HG03097 (cell line): ENCODE results near the gene CNTNAP1.
"Not testable (repeated sequence)": the region's sequence is repeated elsewhere in the genome, so short reads cannot be mapped to it uniquely, and the experiment has no call there.

Experiments
- ATAC-seq: cut with Tn5 transposase; IDR thresholded peaks from one replicate; pipeline ENCODE4 v1.9.1; 2021; ENCODE audit not compliant: unreplicated experiment, low FRiP score

CNTNAP1 gene

DNA sequence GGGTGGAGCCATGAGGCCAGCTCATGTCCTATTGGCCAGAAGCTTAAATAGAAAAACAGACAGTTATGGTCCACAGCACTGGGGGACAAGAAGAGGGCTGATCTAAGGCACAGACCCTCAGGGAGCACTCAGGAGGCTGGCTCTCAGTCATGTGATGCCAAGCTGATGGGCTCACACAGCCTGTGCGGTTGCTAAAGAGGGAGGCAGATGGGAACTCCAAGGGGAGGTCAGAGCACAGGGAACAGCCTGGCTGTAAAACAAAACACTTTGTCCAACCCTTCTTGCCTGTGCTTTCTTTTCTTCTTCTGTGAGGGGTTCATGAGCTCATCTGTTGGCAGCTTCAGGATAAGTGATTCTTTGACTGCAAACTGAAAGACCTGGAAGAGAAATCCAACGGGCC, 27.2 kb downstream of the CNTNAP1 start:
- no peak for ATAC-seq

DNA sequence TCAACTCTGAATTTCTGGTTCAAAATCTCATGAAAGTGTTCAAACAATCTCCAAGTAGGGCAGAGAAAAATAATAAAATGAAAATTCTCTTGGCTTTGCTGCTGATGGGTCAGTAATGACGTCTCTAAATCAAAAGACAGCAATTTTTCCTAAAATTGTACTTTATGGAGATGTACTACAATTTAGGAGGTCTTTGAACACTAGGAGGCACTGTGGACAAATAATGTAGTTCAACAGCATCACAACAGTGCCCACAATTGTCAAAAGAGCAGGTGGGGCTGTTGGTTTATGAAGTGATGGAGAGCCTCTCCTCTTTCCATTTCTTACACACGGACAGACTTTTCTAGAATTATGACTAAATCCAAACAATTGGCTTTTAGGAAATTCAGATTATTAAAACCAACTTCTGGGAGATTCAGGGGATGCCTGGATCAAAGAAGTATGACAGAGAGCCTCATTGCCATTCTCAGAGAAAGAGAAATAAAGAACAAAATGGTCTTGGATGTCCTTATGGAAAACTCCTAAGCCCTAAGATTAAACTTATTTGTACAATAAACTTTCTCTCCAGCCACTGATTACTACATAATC, 38.8 kb downstream of the CNTNAP1 start:
- ATAC-seq = no peak

DNA sequence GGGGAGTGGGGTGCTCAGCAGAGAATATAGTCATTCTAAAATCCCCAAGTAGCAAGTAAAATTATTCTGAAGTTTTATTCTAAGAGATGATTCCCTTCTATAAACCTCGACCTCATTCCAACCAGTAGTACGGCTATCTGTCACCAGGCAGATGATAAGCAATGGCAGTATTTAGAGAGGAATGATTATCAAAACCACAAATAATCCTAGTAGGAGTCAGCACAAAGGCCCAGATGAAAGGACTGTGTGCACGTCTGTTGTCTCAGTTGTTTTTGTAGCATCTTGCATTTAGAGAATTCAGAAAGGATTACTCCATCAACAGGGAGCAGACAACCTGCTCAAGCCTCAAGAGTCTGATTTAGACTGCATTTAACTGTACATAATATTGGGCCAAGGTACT, 41.3 kb downstream of the CNTNAP1 start:
- ATAC-seq = no peak

DNA sequence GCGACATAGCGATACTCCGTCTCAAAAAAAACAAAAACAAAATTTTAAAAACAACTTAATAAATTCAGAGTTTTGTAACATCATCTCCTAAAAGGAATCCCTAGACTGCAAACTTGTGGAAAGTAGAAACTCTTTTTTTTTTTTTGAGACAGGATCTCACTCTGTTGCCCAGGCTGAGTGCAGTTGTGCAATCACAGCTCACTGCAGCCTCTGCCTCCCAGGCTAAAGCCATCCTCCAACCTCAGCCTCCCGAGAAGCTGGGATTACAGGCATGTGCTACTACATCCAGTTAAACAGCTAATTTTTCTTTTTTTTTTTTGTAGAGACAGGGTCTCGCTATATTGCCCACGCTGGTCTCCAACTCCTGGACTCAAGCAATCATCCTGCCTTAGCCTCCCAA, 42.8 kb downstream of the CNTNAP1 start:
- no peak for ATAC-seq

DNA sequence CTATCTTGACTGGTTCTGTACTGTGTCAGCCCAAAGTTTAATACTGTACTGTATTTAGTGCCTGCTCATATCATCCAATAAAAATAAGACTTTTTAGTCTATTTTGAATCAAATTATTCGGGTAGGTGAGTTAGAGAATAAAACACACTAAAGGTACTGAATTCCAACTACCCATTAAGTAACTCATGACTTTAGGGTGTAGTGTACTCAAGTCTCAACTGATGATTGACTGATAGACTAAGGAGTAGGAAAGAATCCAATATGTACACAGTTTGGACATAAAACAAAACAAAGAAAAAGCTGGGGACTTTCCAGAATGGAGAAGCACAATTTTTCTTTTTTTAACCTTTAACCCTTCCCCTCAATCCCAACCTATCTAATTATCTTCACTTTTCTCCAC, 58.4 kb downstream of the CNTNAP1 start:
- ATAC-seq = no peak

DNA sequence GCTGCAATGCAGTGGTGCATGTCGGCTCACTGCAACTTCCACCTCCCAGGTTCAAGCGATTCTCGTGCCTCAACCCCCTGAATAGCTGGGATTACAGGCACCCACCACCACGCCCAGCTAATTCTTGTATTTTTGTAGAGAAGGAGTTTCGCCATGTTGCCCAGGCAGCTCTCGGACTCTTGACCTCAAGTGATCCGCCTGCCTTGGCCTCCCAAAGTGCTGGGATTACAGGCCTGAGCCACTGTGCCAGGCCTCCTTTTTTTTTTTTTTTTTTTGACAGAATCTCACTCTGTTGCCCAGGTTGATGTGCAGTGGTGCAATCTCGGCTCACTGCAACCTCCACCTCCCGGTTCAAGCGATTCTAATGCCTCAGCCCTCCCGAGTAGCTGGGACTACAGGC, 60.6 kb downstream of the CNTNAP1 start:
- not testable (repeated sequence) for ATAC-seq

DNA sequence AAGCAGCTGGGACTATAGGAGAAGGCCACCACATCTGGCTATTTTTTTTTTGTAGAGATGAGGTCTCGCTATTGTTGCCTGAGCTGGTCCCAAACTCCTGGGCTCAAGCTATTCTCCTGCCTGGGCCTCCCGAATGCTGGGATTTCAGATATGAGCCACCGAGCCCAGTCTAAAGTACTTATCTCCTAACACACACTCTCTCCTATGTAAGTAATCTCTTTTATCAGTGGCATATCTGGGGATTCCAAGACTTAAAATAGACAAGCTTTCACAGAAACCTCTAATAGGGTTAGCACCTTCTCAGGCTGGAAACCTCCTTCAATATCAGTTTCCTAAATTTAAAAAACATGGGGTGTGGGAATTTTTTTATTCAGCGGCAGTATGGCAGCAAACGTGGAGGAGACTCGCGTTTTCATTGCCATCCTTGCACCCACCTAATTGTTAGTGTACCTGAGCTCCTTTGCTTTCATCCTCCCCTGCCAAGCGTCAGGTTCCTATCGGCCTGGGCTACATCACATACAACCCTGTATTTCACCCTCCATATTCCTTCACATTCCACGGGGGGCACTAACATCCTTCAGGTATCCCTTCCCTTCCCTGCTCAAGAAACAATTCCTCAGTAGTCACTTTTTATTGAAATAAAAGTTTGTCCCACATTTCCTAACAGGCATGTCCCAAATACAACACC, 61.4 kb downstream of the CNTNAP1 start:
- no peak for ATAC-seq

DNA sequence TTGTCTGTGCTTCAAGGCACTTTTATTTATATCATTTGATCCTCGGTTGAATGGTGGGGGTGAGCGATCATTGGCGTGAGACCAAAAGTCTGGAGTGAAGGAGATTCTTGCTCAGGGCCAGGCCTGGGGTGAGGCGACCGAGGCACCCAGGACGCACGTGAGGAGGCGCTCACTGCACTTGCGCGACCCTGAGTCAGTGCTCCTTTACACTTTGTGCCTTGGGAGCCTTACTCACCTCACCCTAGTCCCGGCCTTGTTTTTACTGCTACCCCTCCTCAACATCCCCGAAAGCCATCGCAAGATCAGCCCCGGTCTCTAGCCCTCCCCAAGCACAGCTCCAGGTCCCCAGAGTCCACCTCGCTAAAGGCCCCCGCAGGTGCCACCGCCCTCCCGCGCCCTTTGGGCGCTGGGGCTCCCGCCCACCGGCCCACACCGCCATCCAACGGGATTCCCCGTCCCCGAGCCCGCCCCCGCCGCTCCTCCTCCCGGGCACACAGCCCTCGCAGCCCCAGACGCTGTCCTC, 62.0 kb downstream of the CNTNAP1 start:
- ATAC-seq = peak; percentile 44

DNA sequence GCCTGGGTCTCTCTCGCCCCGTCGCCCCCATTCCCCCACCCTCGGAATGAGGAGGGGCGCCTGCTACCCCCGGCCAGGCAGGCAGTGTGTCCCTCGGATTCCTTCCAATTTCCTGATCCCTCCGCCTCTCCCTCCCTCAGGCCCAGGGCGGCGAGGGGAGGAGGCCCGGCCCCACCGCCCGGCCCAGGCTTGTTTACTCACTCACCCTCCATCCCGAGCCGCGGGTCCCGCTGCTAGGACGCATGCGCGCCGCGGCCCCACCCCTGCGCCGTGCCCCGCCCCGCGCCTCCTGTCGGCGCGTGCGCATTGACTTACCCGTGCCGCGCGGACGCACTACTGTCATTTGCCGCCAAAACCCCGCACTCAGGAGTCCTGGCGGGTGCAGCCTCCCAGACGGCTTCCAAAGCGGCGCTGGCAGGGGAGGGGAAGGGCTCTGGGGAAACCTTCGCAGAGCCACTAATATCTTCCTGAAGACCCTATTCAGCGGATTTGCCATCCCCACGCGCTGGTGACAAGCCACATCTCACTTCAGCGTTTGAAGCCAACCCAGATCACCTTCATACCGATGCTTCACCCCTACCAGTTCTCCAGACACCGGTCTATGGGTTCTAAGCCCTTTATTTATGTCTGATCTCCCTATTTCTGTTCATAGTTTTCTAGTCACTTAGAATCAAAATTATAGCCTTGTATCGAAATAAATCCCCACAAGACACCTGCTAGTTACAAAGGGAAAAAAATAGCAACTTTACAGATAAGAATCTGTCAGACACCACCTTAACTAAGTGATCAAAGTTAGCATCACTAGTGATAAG, 62.7 kb downstream of the CNTNAP1 start, which contains the start of gene EZH1:
EZH1 (minus strand) TSS at position 235 of the 812 bp plus-strand sequence. CDS start 16,099 bp downstream, outside the sequence.
- ATAC-seq = peak; percentile 78

DNA sequence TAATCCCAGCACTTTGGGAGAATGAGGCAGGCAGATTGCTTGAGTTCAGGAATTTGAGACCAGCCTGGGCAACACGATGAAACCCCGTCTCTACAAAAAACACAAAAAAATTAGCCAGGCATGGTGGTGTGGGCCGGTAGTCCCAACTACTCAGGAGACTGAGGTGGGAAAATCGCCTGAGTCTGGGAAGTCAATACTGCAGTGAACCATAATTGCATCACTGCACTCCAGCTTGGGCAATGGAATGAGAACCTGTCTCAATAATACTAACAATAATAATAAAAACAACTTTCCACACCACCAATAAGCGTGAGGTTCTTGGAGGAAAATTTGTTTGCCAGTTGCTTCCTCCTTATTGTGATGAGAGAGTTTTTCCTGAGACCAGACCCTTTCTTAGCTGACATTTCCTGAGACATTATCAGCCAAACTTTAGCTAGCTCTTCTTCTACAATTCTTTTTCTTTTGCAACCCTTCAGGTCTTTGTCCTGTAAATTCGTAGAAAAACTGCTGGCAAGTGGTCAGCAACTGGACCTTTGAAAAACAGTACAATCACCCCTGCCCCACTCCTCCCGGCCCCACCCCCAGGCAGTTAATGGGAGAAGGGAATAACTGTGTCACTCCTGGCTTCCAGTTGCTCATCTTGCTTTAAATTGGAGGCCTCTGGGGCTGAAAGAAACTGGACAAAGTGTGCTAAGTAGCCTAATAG, 66.0 kb downstream of the CNTNAP1 start:
- ATAC-seq = no peak

DNA sequence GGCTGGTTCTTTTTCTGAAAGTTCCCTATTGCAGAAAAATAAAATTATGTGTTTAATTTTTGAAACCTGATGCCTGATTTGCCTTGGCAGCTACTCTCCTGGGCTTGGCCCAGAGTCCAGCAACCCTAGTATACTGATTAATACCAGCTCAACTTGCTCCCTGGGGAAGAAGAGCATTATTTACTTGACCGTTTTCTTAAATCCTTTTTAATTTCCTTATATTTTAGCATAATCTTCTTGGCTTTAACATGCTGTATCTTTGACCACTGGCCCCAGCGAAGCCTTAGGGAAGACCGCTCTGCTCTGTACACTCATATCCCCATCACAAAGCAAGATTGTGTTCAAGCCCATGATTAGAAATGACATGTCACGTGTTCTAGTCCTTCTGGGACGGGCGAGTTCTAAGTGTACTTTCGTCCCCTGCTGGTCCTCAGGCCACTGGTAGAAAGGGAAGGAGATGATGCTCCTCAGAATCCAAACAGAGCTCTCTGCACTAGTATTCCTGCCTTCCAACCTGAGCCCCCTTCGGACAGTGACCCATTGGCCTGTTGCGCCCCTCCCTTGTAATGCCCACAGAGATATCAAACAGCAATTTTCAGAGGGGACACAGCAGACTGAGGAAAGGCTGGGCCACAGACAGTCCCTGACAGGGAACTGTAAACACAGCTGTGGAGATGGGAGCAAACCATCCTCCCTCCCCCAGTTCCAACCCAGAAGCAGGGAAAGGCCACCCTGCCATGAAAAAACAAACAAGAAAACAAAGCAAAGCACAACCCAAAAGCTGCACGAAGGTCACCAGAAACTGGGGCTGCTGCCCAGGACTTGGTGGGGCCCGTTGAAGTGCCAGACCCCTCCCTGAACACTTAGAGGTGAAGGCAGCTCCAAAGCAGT, 66.8 kb downstream of the CNTNAP1 start:
- no peak for ATAC-seq
